ENCODE results near the gene PRDM16.

Gene PRDM16

DNA sequence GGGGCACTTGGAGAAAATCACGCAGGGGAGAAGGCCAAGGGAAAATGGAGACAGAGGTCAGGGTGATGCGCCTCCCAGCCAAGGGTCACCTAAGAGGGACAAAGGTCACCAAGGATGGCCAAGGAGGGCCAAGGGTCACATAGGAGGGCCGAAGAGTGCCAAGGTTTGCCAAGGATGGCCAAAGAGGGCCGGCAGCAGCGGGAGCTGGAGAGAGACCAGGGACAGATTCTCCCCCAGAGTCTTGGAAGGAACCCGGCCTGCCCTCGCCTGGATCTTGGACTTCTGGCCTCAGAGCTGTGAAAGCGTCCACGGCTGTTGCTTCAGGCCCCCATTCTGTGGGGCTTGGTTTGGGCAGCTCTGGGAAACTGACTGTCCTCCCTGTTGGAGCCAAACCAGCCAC lies 359.9 kb downstream of the PRDM16 start:
- DNase-seq = no peak

DNA sequence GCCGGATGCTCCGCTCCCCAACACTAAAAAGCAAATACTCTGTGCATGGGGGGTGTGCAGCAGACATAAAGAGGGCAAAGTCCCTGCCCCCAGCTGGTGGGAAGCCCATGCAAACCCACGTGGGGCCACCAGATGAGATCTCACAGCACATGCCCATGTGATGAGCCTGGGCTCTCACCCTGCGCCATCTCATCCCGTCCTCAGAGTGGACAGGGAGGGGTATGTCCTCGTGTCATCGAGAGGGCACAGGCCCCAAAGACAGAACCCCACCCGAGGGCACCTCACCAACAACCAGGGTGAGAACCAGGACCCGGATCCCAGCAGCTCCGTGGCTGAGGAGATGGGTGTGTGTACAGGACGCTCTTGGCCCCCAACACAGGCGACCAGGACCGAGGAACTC lies 360.3 kb downstream of the PRDM16 start:
- DNase-seq = no peak

DNA sequence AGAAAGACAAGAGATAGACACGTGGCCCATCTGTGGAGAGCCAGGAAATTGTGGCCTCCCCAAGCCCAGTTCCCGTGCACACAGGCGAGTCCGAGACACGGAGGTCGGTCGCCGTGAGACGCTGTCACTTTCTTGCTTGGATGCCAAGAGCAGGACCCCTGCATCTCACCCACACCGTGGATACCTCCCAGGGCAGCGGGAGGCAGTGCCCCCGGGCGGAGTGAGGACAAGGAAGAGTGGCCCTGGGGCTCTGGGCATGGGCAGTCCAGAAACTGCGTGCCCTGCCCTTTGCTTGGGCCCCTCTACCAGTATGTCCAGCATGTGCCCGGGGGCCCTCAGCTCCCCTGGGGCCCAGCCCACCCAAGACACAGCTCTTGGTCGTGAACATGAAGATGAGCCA lies 360.8 kb downstream of the PRDM16 start:
- DNase-seq = no peak

DNA sequence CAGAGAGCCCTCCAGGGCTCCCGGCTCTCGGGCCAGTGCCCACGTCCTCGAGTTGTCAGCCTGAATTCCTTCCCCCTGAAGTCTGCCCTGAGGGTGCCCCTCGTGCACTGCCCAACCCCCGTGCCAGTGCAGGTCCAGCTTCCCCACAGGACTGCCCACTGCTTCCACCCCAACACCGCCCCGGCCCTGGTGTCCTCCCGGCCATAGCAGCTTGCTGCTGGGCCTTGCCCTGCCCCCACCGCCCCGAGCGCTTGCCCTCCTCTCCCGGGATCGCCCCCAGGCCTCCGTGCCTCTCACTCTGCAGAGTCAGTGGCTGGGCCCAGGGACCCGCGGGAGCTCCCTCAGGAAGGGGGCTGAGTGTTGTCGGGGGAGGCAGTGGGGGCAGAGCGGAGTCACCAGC lies 361.4 kb downstream of the PRDM16 start:
- DNase-seq = no peak

DNA sequence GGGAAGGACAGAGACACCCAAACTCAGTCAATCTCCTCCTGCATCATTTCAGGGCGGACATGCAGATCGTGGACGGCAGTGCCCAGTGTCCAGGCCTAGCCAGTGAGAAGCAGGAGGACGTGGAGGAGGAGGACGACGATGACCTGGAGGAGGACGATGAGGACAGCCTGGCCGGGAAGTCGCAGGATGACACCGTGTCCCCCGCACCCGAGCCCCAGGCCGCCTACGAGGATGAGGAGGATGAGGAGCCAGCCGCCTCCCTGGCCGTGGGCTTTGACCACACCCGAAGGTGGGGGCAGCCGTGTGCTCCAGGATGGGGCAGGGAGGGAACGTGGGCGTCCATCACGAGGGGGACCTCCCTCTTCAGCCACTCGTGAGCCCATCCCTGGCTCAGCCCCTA lies 361.8 kb downstream of the PRDM16 start:
- DNase-seq = no peak

DNA sequence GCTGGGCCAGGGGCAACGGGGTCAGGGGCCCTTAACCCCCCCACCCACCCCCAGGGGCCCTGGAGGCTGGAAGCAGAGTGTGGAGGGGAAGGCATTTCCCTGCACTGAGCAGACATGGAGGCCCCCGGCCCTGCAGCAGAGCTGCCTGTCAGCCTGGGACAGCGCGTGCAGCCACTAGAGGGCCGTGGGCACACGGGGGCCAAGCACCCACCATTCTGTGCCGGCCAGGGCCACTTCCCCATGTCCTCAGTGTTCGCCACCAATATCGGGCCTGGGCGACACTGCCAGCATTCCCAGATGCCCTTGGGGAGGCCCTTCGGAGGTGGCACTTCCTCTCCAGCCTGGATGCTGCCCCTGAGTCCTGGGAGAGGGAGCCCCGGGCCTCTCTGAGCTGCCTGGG lies 362.3 kb downstream of the PRDM16 start:
- no peak for DNase-seq

DNA sequence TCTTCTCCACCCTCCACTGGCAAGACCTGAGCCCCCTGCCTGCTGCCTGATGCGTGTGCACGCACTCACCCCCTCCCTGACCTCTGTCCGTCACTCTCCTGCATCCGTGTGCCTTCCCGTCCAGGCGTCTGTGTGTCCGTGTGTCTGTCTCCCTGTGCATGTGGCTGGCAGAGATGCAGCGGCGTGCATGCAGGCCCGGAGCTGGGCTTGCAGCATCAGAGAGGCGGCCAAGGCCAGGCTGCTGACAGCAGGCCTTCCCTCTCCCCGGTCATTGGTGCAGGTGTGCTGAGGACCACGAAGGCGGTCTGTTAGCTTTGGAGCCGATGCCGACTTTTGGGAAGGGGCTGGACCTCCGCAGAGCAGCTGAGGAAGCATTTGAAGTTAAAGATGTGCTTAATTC lies 362.7 kb downstream of the PRDM16 start:
- no peak for DNase-seq

DNA sequence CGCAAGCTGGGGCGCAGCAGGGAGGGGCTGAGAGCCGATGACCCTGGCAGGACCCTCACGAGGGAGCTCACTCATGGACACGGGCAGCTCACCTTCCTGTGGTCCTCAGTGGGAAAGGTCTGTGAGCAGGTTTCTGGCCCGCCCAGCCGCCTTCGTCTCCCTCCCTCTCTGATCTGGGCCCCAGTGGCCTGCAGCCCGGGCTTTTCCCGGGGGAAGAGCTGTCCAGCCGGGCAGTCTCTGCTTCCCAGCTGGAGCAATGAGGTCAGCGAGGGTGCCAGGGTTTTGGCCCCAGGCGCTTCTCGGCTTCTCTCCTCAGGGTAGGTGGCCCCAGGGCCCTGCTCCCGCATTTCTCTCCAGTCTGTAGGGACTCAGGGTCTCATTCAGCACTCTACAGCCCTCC lies 363.3 kb downstream of the PRDM16 start:
- no peak for DNase-seq

DNA sequence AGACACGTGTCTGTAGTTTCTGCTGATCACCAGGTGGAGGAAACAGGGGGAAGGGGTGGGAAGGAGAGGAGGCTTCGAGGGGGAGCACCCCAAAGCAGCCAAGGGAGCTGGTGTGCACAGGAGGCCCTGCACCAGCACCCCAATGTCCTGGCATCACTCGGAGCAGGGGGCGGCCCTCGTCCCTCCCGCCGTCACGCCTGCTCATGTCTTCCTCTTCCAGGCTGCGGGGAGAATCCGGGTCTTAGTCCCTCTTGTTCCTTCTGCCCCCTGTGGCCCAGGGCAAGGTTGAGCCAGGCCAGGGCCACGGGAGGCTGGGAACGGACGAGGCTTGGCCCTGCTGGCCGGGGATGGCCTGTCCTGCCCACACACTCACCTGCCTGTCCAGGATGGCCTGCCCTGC lies 364.1 kb downstream of the PRDM16 start:
- no peak for DNase-seq

DNA sequence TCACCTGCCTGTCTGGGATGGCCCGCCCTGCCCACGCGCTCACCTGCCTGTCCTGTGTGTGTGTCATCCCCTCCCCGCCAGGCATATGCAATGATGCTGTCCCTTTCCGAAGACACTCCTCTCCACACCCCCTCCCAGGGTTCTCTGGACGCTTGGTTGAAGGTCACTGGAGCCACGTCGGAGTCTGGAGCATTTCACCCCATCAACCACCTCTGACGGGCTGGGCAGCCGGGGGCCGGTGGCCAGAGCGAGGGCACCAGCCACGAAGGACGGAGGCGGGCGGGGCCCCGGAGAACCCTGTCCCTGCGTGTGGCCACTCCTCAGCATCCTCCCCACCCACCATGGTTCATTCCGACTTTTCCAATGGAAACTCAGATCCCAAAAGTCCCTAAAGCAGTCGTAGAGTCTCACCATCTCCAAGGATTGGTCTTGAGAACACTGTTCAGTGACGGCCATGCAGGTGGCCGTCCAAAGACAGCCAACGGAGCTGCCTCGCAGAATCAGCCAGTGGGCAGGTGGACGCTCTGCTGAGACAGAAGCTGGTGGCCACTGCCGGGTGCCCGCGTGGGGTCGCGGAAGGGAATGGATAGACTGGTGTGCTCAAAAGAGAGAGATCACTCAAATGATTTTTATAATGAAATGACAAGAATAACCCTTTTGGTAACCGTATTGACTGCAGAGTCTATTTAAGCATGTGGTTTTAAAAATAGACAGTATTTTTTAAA lies 364.8 kb downstream of the PRDM16 start:
- DNase-seq = no peak

DNA sequence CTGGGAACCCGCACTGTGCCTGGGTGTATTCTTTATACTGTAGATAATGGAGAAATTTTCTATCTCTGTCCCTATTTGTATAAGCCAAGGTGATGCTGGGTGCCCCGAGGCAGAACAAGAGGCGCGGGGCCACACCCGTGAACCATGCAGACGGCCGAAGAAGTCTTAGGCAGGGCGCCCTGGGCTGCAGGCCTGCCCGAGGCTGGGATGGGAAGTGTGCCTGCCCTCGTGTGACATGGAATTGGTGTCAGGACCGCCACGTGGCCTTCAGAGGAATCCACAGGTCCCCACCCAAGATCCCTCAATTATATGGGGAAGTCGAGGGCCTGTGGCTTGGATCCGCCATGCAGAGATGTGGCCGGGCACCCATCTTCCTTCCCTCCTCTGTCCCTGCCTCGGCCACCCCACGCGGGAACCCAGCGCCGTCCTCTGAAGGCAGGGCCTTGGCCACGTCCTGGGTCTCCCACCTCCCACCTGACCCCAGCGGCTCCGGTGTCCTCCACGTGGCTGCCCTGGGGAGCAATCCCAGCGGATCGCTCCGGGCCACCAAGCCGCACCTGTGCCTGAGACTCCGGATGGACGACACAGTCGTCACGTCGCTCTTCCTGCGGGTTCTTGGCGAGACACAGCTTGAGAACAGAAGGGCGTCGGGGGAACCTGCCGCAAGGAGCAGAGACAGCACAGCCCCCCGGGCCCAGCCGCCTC lies 365.6 kb downstream of the PRDM16 start:
- DNase-seq = no peak

DNA sequence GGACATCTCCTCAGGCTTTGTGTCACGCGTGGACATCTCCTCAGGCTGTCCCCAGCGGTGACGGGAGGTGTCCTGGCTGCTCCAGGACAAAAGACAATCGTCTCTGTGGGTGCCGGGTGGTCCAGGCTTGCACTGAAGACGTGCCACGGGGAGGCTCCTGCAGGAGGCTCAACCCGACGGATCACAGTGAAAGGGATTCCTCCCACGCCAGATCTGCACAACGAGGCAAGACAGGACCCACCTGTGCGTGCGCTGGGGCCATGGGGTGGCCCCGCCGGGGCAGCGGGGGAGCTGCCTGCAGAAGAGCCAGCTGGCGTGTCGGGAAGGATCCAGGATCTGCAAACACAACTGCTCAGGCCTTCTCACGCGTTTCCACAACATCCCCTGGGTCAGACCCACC lies 366.7 kb downstream of the PRDM16 start:
- DNase-seq = no peak

DNA sequence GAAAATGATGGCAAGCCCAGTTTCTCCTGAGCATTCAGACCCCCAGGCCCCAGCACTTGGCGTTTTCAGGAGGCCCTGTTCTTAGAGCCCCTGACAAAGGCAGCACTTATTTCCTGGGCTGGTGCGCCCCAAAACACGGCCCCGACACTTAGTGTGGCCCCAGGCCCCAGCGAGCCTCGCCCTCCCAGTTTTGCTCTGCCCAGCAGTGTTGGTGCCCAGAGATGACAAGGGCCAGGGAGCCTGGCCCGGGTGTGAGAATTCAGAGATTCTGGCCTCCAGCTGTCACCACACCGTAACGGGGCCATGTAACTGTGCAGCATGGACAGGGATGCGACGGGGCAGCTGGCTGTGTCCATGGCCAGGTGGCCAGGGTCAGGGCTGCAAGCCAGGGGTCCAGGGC lies 367.4 kb downstream of the PRDM16 start:
- no peak for DNase-seq

DNA sequence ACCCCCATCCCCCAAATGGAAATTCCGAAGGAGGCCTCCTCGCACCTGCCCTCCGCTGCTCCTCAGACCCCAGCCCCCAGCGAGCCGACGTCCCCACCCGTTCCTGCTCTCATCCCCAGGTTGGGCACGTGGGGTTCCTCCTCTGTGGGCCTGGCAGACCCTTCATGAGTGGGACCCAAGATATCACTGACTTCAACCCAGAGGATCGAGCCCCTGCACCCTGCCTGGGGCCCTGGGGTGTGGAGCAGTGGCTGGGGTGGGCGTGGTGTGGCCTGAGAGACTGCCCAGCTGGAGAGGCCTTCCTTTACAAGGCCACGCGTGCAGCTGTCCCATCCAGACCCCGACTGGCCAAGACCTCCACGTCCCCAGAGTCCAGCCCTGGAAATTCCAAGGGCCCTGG lies 367.9 kb downstream of the PRDM16 start:
- no peak for DNase-seq

DNA sequence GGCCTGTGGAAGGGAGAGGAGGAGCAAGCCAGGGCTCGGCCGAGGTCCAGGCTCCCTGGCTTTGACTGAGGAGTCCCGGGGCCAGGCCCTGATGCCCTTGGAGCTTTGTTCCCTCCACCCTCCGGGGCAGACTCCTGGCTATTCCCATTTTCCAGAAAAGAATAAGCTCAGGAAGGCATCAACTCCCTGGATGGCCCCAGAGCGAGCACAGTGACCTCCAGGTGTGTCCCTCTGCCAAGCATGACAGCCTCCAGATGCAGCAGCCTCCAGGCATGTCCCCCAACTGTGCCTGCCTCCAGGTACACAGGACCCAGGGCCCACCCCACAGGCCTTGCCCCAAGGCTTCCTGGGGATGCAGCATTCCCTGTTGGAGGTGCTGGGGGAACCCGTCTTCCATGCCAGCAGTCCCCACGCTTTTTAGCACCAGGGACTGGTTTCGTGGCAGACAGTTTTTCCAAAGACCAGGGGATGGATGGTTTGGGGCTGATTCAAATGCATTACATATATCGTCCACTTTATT lies 369.7 kb downstream of the PRDM16 start:
- no peak for DNase-seq

DNA sequence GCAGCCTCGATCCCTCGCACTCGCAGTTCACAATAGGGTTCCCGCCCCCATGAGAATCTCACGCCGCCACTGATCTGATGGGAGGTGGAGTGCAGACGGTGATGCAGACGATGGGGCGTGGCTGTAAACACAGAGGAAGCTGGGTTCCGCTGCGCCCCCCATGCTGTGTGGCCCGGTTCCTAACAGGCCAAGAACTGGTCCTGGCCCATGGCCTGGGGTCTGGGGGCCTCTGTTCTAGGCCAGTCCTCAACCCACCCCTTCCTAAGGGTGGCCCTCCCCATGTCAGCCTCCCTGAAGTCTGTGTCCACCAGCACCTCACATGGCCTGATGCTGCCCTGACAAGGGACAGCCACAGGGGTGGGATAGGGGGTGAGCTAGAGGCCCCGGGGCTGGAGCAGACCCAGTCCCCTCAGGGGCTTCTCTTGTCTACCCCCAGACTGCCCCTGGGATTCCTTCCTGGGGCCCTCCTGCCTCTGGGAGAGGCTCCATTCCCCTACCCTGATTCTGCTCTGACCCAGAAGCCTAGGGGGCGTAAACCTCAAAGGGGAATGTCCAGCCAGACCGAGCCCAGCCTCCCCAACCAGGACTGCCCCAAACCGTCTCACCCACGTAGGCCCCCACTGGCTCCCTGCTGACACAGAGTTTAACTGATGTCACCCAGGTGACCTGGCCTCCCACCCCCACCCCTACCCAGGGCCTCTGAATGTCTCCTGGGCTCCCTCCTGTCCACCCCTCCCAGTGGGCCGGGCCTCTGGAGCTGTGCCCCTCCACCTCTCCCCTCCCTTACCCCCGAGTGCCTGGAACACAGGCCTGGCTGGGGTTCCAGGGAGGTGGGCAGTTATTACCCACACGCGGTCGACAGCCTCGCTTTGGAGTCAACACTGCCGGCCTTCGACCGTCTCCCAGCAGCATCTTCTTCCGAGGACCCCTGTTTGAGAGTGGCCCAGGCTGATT lies 370.6 kb downstream of the PRDM16 start:
- no peak for DNase-seq

DNA sequence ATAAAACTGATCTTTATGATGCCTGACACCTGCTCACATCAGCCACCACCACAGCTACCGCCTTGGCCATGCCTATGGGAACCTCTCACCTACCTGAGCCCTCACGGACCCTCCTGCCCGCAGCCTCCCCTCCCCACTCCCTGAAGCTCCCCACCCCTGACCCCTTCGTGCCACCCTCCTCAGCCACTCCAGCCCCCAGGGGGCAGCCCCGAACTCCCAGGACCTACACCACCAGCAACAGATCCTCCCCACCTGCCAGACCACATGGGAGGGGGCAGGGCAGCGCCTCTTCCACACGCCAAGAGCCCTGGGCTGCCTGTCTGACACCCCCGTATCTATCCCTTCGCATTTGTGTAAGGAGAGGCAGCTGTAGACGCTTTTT lies 371.3 kb downstream of the PRDM16 start:
- no peak for DNase-seq

DNA sequence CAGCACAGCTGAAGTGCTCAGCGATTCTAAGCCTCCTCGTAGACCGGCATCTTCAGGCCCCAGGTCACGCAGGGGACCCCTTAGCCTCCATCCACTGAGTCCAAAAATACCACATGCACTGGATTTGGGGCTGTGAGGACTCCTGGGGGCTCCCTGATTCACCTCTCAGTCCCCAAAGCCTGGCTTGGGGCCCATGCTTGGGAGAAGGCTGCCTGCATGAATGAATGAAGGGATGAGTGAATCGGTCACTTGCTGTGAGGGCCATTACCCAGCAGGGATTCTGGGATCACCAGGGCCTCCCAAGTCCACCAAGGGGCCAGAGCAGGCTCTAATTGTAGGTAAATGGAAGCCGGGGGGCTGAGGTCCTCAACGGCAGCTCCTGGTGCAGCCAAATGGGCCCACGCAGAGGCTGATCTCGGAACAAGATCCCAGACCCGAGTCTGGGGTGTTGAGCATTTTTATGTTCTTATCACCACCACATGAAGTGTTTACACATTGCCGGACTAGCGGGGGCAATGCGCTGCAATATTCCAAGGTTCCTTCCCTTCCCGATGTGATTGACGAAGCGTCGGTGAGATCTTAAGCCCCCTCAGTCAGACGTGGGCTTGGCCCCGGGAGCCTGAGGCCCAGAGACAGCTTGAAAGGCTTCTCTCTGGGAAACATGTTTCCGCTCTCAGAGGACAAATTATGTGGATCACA lies 371.9 kb downstream of the PRDM16 start:
- DNase-seq = no peak

DNA sequence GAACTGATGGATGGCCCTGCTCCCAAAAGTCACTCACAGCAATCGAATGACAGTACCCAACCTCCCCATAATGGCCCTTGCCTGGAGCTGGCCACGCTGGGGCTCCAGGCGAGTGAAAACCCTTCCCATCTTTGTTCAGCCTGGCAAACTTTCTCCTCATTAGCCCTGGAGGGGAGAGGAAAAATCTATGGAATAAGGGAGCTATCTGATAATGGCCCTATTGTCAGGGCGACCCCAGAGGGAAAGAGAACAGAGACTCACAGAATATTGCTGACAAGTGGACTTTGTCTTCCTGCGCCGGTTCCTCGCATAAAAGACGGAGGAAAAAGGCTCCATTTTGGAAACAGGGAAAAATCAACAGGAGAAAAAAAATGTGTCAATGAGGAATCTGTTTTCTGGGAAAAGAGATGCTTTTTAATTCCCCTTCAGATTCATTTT lies 372.4 kb downstream of the PRDM16 start:
- no peak for DNase-seq

DNA sequence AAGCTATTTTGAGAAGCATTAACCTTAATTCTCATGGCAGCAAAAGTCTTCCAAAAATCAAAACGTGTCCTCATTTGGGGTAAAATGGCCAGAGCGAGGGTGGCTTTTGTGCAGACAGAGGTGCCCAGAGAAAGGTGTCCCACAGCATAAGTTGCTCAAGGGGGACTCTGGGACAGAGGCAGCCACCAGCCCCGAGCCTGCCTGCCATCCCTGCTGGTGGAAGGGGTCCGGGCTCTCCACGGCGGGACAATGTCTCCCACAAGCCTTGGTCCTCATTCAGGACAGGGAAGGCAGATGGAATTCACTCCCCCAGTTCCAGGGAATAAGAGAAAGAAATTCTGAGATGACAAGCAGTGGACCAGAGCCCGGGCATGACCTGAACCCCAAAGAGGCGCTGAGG lies 372.9 kb downstream of the PRDM16 start:
- no peak for DNase-seq

DNA sequence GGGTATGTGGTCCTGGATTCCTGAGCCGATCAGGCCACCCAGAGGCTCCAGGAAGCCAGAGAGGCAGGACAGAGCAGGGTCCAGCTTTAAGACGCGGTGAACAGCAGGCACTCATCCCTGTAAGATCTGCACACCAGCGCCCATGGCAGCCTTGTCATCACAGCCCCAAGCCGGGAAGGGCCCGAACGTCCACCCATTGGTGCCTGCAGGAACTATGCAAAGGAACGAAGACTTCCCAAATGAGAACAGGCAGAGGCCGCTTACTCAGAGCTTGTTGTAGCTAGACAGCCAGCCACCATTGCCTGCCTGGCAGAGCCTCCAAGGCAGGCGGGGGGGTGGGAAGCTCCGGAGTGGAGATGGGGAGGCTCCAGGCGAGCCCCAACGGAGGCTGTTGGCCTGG lies 373.3 kb downstream of the PRDM16 start:
- DNase-seq = no peak

DNA sequence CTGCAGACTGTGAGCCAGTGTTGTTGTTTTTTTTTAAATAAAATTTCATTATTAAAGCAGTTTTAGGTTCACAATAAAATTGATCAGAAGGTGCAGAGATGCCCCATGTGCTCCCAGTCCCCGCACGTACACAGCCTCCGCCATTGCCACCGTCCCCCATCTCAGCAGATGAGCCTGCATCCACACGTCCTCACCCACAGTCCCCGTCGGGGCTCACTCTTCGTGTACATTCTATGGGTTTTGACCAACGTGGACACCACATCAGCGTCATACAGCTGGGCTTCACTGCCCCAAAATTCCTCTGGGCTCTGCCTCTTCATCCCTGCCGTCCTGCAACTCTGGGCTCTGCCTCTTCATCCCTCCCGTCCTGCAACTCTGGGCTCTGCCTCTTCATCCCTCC lies 373.9 kb downstream of the PRDM16 start:
- no peak for DNase-seq

DNA sequence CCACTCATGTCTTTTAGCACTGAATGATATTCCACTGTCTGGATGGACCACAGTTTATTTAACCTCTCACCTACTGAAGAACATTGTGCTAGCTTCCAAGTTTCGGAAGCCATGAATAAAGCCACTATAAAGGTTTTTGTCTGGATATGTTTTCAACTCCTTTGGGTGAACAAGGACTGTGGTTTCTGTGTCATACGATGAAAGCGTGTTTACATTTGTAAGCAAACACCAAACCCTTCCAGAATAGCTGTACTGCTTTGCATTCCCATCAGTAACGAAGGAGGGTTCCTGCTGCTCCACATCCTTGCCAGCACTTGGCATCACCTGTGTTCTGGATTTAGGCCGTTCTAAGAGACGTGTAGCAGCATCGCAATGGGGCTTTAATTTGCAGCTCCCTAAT lies 374.8 kb downstream of the PRDM16 start:
- DNase-seq = no peak

All from inflammatory macrophage treated with lipopolysaccharide for 4 hours (primary cell).